Stimulated activated CD4-positive, alpha-beta T cell treated with anti-CD3 and anti-CD28 coated beads, Interleukin-4, amount 100 ng/mL, for 48 hours (primary cell): ENCODE results near the gene MRTFA.
"Not testable (repeated sequence)": the region's sequence is repeated elsewhere in the genome, so short reads cannot be mapped to it uniquely, and the experiment has no call there.

Experiments
- DNase-seq, 2 donors: peaks; one replicate each; pipeline ENCODE4 v3.0.0-alpha.2; 2020; ENCODE audit warnings: low read depth in 2 of 2

Gene MRTFA

GRCh38 chr22:40595497-40596234, 40.9 kb downstream of the MRTFA start:
- no peak for DNase-seq

- no peak for DNase-seq
Measured at GRCh38 chr22:40594924-40595323, 41.6 kb downstream of the MRTFA start.

DNA sequence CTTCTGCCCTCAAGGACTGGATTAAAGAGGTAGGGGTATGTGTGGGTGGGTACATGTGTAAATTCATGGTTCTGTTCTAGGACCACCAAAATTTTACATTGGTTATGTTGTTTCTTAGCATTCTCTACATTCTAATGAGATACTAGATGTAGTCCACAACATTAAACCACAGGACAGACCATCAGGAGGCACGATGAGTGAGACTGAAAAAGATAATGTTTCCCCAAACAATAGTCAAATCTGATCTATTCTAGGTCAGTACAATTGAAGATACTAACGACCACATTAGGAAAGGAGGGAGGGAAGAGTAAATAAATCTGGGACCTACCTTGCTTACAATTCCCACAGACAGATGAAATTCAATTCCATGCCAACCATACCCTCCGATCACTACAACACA, 42.2 kb downstream of the MRTFA start:
- DNase-seq: no peak

DNA sequence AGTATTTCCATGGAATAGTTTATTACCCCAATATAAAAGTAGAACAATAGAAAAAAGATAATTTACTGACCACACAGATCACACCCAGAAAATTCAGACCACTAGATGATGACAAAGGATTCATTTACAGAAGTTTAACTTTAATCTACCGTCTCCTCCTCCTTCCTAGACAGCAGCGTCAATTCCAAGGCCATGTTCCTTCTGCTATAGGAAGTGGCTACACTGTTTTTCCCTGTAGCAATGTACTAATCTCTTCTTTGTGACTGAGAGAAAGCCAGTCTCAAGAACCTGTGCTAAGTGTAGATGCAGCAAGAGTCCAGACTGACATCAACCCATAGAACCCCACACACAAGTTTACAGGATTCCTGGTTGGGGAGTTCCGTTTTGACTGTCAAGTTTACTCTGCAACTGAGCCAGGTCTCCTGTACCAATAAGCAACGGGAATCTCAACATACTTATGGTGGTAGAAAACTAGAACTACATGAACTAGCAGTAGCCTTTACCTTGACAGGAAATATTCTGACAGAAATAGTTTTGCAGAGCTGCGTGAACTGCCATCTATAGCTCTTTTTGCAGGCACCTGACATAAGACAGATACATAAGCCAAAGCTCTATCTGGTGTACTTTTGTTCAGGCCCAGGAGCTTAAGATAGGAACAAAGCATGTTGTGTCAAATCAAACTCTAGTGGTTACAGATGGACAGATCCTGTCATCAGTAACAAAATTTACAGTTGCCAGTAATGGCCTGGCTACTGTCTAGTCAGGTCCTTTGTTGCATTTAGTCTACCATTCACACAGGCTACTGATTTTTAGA, 42.9 kb downstream of the MRTFA start:
- no peak for DNase-seq

DNA sequence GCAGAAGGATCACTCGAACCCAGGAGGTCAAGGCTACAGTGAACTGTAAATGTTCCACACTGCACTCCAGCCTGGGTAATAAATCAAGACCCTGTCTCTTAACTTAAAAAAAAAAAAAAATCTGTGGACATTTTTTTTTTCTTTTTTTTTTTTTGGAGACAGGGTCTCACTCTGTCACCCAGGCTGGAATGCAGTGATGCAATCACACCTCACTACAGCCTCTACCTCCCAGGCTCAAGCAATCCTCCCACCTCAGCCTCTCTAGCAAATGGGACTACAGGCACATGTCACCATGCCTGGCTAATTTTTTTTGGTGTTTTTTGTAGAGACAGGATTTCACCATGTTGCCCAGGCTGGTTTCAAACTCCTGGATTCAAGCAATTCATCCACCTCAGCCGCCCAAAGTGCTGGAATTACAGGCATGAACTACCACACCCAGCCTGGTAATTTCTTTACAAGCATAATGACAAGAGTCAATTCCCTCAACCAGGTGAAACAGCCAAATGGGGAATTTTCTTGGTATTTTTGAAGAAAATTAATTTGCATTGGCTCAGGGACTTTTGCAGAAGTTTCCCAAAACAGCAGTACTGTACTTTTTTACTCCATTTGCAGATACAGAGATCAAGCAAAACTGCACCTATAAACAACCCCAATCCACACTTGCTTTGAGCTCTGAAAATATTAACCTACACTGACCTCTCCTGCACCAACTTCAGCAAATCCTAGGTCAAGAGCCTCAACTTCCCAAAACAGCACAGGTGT, 44.0 kb downstream of the MRTFA start:
- no peak for DNase-seq

DNA sequence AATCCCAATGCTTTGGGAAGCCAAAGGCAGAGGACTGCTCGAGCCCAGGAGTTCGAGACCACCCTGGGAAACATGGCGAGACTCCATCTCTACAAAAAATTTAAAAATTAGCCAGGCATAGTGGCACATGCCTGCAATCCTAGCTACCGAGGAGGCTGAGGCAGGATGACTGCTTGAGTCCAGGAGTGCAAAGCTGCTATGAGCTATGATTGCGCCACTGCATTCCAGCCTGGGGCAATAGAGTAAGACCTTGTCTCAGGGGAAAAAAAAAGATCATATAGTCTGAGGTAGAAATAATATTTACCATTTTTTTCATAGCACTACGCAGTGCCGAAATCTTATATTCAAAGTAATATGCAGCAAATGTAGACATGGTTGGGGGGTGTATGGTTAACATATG, 47.8 kb downstream of the MRTFA start:
- DNase-seq: no peak

DNA sequence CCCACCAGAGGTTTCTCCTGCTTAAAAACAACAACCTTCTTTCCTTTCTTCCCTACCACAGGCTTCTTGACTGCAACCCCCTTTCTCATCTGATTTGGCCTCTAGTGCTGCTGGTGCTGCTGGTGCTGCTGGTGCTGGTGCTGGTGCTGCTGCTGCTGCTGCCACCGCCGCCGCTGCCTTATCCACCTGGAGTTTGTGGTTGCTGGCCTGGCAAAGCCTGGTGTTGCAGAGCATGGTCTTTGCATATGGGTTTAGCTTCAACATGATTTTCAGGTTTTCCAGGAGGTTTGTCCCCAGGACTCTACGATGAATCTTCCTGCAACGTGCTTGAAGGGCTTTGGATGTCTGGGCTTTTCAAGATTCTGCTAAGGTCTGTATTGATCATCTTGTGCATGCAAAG, 49.7 kb downstream of the MRTFA start:
- DNase-seq: no peak

GRCh38 chr22:40585310-40585751, 51.2 kb downstream of the MRTFA start:
- no peak for DNase-seq

- not testable (repeated sequence) for DNase-seq
Measured at GRCh38 chr22:40584766-40585165, 51.8 kb downstream of the MRTFA start.

GRCh38 chr22:40583053-40583741, 53.3 kb downstream of the MRTFA start:
- DNase-seq: no peak

GRCh38 chr22:40582063-40582462, 54.5 kb downstream of the MRTFA start:
- DNase-seq: no peak

- no peak for DNase-seq
Measured at GRCh38 chr22:40580631-40581030, 55.9 kb downstream of the MRTFA start.

GRCh38 chr22:40578171-40578570, 58.3 kb downstream of the MRTFA start:
- DNase-seq: peak in 1 of 2 donors; percentile 7

GRCh38 chr22:40572976-40573375, 63.5 kb downstream of the MRTFA start:
- no peak for DNase-seq

DNA sequence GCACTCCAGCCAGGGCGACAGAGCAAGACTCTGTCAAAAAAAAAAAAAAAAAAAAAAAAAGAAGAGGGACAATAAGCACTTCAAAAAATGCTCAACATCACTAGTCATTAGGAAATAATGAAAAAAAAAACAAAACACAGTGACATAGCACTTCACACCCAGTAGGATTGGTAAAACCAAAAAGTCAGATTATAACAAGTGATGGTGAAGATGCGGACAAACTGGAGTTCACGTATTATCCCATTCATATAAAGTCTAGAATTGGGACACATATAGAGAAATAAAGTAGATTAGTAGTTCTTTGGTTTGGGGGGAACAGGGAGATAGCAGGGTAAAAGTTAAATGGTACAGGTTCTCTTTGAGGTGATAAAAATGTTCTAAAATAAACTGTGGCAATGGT, 64.6 kb downstream of the MRTFA start:
- no peak for DNase-seq

- no peak for DNase-seq
Measured at GRCh38 chr22:40567626-40568328, 68.7 kb downstream of the MRTFA start.

DNA sequence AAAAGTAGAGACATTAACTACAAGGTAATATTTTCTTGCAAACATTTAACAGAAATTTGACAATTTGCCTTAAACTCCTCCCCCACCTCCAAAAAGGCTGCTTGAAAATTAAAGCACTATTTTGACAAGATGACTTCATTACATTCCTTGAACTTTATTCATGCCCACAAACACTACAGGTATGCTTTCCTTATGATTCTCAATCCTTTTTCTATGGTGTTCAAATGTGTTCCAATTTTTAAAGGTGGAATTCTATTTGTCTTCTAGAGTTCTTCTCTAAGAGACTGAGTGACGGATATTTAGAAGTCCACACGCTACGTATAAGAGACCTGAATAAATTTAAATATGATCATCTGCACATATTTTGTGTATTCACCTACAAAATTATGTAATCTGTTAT, 69.4 kb downstream of the MRTFA start:
- no peak for DNase-seq

GRCh38 chr22:40560994-40561515, 75.5 kb downstream of the MRTFA start:
- DNase-seq: no peak

- DNase-seq: no peak
Measured at GRCh38 chr22:40560551-40560950, 76.0 kb downstream of the MRTFA start.

- DNase-seq: no peak
Measured at GRCh38 chr22:40557972-40558371, 78.5 kb downstream of the MRTFA start.

DNA sequence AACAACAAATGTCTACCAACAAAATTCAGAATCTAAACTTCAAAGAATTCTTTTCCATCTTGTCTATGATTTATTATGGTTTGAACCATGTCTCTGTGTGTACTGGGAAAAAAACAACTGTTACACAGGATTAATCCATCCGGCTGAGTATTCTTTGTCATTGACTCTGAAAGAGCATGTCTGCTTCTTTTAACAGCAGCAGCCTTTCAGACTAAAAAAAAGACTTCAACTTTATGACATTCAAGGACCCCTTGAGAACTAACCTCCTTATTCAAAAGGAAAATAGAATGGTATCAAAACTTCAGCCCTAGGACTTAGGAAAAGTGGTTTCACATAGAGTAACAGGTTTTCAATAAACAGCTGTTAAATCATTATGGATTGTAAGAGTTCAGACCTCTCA, 79.9 kb downstream of the MRTFA start:
- no peak for DNase-seq
